Activated CD8-positive, alpha-beta memory T cell treated with anti-CD3 and anti-CD28 coated beads, Interleukin-2, amount 50 U/mL, for 24 hours (primary cell): Measurements from ENCODE around the gene SQSTM1.
"Not testable (repeated sequence)": the region's sequence is repeated elsewhere in the genome, so short reads cannot be mapped to it uniquely, and the experiment has no call there.

ENCODE experiments used
- DNase-seq: peaks from one replicate; pipeline ENCODE4 v3.0.0-alpha.2; 2020; ENCODE audit errors: extremely low read depth

SQSTM1 gene

DNA sequence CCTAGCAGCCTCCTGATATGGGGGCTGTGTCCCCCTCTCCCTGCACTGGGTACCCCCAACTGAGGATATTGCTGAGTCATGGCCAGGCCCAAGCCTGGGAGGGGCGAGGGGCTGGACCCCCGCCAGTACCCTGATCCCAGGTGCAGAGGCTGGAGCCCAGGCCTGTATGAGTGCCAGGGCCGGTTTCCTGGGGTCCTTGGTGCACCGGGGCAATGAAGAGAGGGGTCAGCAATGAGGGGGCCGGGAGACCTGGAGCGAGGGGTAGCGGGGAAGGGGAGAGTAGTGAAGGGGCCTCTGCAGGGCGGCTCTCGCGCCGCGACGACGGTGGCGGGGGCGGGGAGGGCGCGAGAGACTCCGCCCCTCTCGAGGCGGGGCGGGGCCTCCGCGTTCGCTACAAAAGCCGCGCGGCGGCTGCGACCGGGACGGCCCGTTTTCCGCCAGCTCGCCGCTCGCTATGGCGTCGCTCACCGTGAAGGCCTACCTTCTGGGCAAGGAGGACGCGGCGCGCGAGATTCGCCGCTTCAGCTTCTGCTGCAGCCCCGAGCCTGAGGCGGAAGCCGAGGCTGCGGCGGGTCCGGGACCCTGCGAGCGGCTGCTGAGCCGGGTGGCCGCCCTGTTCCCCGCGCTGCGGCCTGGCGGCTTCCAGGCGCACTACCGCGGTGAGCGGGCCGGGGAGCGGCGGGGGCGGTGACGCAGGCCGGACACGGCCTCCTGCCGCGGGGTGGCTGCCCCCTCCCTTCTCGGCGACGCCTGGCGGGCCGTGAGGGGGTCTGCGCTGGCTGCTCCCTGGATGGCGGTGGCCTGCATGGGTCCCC lies at the start of gene SQSTM1:
Gene SQSTM1, plus strand, starts transcription at position 423 of the 815 bp plus-strand sequence. Its CDS starts 32 bp downstream, at position 455.
- DNase-seq, result no peak

DNA sequence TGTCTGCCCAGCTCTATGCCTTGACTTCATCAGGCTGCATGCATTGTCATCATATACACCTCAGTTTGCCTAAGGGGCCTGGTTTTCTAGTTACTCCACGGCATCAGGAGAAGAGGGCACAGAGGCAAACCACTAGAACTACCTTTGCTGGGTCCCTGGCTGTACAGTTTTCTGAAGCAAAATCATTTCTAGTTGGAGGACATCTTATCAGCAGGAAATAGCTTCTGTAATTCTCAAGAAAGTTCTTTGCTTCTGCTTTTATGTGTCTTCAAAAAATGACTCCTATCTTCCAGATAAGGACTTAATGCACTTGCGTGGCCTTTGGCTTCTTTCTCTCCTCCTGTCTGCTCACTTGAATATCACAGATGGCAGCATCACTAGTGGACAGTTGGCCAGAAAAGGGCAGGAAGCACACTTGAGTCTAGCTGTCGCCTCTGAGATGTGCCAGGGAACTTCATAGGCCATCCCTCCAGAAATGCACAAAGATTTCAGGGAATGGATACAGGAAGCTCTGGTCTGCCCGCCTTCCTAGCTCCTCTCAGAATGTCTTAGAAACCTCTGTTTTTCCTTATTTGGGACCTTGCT lies 49.3 kb upstream of the SQSTM1 start:
- DNase-seq, result no peak

DNA sequence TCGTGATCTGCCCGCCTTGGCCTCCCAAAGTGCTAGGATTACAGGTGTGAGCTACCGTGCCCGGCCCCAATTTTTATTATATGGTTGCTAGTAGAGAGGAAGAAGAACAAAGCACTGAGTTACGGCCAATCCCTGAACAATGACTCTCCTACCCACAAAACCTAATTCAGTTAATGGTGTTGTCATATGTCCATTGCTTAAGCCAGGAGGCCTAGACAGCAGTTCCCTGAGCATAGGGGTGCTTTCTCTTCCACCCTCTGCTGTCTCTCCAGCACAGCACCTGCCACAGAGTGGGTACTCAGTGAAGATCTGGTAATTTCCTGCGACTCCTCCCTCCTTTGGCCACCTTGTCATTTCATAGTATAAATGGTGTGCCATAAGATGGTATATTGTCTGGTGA lies 48.4 kb upstream of the SQSTM1 start:
- DNase-seq, result no peak

DNA sequence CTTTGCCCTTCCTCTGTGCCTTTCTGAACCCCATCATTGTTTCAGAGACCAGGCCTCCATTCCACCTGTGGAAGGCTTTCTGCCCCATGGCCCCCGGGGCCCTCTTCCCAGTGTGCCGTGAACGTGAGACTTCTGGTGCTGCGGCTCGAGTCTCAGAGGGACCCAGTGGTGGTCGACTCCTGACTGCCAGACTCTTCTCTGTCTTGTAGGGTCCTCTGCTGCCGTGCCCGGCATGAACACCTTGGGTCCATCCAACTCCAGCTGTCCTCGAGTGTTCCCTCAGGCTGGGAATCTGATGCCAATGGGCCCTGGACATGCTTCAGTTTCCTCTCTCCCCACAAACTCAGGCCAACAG lies 47.0 kb upstream of the SQSTM1 start:
- no peak for DNase-seq

DNA sequence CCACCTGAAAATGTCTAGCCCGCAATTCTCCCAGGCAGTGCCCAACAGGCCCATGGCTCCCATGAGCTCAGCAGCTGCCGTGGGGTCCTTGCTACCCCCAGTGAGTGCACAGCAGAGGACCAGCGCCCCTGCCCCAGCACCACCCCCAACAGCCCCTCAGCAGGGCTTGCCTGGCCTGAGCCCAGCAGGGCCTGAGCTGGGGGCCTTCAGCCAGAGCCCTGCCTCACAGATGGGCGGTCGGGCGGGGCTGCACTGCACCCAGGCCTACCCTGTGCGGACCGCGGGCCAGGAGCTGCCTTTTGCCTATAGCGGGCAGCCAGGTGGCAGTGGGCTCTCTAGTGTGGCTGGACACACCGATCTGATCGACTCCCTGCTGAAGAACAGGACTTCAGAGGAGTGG lies 46.3 kb upstream of the SQSTM1 start:
- DNase-seq, result no peak

DNA sequence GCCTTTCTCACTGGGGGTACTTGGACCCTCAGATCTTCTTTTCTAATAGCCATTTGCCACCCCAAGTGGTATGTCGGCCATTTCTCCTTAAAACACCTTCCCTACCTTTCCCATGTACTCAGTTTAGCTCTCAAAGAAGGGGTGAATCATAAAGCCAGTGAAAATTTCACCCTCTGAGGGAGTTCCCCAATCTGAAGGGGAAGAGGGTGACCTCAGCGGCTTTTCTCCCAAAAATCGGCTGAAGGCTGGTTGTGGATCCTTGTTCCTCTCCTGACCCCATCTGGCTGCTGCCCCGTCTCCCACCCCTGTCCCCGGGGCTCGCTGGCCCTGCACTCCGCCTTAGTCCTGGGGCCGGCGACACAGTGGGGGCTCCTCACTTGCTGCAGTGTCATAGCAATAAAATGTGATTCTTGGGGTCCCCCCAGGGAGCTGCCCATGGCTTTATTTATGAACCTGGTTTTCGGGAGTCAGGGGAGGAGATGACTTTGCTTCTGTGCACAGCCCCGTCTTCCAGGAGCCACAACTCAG lies 44.2 kb upstream of the SQSTM1 start:
- no peak for DNase-seq

DNA sequence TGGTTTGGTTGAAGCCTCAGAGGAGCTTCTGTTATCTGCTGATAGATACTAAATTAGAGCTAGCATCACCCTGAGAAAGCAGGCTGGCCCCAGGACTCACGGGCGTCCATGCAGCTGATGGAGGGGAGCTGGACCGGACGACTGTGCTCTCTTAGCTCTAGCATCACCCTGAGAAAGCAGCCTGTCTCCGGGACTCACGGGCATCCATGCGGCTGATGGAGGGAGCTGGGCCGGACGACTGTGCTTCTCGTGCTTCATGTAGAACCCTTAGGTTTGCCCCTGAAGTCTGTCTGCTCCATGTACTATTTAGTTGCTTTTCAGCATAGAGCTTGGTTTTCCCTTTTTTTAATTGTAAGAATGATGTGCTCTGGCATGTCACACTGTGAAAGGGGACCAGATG lies 43.2 kb upstream of the SQSTM1 start:
- DNase-seq, result no peak

DNA sequence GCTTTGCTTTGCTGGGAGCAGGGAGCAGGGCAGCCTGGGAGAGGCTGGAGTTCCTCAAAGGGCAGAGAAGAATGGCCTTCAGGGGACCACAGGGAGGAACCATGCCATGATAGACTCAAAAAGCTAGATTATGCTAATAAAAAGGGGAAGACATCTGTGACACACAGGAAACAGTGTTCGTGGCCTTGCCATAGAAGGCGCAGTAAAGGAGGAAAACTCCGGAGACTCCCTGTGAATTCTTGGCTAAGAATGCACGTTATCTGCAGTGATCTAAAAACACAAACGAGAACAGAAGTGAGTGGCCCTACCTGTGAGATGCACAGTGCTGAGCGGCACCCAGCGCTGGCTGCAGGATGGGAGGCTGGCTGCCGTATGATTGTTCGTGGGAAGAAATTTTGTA lies 42.8 kb upstream of the SQSTM1 start:
- no peak for DNase-seq

DNA sequence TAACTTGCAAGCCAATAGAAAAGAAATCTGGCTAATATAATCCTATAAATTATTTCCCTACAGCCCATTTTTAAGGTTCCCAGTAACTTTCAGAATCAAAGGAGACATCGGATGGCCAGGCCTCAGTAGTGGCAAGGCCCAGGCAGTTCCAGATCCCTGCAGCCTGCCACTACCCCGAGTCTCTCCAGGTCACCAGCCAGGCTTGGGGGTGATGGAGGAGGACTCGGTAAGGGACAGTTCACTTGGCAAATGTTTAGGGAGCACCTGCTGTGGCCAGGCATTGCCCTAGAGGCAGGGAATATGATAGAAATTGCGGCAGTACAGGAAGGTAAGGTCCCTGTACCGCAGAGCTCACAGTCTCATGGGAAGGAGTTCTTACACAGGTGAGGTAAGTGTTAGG lies 42.1 kb upstream of the SQSTM1 start:
- no peak for DNase-seq

DNA sequence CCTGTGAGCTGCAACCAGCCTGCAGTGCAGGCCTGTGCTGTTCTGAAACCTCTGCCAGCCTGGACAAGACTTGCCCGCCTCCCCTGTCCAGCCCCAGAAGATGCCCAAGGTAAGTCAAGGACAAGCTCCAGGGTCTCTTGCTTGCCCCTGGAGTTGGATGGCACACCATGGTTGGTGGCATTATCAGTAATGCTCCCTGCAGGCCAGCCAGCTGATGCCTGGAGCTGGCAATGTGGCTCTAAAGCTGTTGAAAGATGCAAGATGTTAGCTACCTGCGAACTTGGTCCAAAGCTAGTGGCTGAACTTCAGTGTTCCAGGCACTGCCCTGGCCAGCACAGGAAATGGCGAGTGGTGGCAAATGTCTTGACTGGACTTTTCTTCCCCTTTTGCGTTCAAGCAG lies 40.9 kb upstream of the SQSTM1 start:
- no peak for DNase-seq

DNA sequence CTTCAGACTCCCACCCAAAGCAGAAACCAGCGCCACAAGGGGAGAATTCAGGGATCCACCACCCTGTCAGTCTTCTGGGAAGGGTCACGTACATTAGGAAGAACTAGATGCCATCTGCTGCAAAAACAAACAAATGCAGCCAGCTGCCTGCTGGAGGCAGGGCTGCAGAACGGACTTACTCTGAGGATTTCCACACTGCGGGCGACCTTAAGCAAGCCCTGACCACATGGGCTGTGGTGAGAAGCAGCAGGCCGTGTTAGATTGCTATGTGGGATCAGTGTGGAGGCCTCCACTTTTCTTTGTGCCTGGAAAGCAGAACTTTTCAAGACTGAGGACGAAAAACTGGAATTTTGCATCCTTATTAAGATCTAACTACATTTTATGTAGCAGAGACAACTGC lies 40.3 kb upstream of the SQSTM1 start:
- no peak for DNase-seq

DNA sequence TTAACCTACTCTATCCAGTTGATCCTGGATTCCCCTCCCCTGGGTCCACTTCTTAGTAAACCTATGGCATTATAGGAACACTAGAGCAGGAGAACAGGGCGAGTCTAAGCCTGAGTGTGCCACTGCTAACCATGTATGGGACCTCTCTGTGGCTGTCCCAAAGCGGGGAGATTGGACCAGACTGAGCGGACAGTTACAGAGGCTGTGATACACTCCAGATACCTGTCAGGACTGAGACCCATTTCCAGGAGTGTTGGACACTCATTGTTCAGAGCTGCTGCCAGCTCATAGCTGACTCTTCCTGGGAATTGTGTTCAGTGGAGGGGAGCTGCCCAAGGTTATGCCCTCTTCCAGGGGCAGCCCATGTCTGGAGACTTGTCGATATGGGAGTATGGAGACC lies 38.9 kb upstream of the SQSTM1 start:
- DNase-seq, result no peak

DNA sequence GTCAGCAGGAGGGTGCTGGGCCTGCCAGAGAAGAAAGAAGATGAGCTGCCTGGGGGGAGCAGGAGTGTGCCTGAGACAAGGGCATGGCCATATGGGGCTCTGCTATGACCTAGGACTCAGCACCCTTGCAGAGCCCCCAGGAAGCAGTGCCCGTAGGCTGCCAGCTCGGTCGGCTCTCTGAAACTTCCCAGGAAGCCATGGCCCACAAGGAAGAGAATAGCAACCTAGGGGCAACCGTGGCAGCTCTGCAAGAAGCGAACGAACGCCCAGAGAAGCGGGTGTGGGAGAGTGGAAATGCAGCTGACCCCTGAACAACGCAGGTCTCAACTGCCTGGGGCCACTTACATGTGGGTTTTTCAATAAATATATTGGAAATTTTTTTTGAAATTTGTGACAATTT lies 37.6 kb upstream of the SQSTM1 start:
- DNase-seq, result no peak

DNA sequence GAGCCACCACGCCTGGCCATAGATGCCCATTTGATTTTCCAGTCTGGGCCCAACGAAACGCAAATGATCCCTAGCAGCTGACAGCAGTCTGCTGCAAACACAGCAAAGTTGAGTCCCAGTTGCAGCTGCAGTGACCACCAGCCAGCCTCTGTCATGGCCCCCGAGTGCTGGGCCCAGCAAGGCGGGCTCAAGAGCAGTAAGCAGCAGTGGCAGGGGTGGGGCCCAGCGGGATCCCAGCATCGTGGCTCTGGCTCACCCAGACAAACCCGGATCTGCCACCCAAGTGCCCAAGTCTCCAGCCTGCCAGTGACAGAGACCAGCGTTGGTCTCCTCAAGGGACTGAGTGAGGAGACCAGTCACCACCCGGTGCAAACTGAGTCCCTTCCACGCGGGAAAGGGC lies 33.8 kb upstream of the SQSTM1 start:
- no peak for DNase-seq

DNA sequence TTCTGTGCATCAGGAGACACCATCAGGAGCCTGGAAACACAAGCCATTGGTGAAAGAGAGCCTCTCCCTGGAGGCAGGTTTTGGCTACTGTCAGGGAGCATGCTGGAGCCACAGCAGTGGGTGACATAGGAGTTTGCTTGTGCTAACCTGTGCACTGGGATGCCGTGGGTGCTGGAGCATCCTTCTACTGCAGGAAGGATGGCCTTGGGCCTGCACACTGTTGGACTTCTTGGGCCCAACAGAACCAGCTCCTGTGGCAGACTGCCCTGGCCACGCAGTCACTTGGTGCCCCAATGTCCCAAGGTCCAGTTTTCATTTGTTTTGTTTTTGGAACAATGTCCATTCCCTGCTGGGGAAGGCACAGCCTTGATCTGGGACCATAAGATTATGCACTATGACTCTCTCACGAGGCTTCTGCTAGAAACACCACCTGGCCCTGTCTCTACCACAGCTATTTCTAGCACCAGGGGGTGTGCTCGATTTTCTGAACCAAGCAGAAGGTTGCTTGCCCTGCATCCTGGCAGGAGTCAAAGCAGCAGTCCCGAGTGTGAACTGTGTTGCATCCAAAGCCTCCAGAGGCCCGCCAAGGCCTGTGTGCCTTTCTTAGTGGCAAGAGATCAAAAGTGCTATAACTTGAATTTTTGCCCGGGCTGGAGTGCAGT lies 32.4 kb upstream of the SQSTM1 start:
- DNase-seq, result no peak

DNA sequence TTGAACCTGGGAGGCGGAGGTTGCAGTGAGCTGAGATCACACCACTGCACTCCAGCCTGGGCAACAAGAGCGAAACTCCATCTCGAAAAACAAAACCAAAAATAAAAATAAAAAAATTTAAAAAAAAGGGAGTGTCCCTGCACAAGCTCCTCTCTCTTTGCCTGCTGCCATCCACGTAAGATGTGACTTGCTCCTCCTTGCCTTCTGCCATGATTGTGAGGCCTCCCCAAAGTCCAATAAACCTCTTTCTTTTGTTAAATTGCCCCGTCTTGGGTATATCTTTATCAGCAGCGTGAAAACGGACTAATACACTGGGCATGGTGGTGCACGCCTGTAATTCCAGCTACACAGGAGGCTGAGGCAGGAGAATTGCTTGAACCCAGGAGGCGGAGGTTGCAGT lies 31.4 kb upstream of the SQSTM1 start:
- DNase-seq, result not testable (repeated sequence)

DNA sequence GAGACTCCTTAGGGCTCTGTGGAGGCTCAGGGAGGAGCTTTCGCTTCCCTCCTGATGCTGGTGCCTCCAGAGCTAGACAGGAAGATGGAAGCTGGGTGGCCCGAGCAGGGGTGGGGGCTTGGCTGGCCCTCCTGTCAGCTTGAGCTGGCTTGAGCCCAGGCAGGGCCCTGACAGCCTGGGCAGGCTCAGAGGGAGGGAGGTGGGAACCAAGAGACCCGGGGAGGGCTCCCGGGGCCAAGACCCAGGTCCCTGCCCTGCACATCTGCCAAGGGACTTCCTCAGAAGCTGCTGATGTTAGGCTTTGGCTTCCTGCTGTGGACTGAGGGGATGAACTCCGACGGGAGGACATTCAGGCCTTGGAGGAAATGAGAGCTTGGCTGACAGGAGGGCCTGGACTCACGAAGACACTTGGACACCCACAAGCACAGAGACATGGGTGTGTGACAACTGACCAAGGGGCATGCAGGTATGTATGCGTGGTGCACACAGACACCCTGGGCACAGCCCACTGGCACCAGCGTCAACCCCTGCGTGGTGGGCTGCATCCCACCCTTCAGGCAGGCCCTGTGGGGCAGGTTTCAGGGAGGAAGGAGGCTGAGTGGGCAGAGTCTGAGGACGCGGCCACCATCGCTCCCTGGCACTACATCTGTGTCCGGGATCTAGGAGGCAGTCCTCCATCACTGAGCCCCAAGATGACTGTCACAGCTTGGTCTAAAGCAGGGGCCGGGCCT lies 28.7 kb upstream of the SQSTM1 start:
- no peak for DNase-seq

DNA sequence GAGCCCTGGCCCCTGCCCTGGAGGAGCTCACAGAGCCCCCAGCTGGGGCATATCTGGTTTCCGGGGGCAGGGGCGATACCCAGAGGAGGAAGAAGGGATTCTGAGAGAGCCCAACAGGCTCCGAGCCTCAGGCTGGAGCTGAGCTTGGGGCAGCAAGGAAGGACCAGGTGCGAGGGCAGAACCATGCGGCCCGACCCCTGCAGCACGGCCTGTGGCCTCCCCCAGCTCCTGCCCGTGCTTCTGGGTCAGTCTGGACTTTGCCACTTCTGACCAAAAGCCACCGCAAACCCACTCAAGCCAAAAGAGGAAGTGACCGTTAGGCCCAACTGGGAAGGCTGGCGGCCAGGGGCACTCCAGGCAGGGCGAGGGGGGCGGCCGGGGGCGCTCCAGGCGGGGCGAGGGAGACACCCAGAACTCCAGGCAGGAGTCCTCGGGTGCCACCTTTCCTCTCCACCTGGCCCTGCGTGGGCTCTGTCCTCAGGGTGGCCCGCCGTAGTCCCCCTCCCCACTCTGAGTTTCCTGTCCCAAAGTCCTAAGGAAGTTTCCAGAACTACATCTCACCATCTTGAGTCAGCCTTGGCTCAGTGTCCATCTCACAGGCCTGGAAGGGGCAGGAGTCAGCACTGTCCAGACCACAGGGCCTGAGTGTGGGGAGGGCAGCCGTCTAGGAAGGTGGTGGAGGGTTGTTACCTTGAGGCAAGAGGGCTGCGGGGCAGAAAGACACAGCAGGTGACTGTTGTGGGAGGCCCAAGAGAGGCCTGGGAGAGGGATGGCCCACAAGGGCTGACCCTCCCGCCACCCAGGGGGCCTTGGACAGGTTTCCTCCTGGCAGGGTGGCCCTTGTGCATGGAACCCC lies 27.9 kb upstream of the SQSTM1 start:
- DNase-seq, result no peak

DNA sequence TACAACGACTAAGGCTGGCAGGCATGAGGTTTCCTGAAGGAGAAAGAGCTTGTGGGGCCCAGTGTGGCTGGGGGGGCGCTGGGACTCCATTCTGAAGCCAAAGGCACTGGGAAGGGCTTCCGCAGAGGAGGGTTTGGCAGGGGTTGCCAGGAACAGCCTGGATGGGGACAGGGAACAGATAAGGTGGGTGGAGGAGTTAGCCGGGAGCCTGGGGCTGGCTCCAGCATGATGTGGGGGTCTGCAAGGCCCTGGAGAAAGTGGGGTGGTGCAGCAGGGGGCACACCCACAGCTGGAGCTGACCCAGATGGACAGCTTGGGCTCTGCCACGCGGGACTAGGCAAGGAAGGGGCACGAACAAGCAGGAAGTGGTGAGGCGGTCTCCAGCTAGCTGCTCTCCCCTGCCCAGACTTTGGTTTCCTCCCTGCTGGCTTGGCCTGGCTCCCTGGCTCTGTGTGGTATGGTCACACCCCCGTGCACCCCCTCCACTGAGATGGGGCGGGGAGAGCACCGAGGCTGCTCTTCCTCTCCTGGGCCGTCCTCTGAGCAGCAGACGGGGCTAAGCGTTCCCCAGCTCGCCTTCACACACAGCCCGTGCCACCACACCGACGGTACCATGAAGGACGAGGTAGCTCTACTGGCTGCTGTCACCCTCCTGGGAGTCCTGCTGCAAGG lies 27.1 kb upstream of the SQSTM1 start, which contains the start of gene LTC4S:
Gene LTC4S, plus strand, starts transcription at position 519 of the 672 bp plus-strand sequence. Its CDS starts 95 bp downstream, at position 614.
- no peak for DNase-seq

DNA sequence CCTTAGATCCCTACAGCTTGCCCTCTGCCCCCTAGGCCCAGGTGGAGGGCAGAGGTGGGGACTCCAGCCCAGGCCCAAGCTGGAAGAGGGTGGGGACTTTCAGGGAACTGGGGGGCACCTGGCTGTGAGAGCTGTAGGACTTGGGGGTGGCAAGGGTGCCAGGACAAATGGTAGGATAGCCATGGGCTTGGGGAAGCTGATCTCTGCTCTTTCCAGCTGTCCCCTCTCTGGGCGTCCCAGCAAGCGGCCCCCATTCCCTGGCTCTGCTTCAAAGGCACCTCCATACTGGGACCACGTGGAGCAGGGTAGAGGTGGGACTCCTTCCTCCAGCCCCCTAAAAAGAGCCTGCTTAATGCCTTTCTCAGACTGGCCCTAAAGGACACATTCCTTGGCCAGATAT lies 26.5 kb upstream of the SQSTM1 start:
- no peak for DNase-seq

DNA sequence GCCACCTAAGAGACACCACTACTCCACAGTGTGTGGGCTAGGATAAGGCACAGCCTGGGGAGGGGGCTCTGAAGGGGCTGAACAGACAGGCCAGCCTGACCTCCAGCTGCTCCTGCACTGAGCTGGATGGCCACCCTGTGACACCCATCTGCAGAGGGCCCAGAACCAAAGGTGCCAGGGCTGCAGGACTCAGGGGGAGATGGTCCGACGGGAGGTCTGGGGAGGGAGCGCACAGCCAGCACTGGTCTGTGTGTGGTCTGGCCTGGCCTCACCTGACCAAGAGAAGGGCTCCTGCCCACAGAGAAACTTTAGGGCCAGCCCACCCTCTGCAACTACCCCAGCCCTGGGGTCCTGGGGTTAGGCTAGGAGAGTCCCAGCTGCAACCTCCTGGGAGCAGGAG lies 26.1 kb upstream of the SQSTM1 start:
- DNase-seq, result no peak
